Gastroesophageal sphincter (tissue), 4 donors: ENCODE results near the gene SHLD1. TPM values are rescaled to one million over a fixed set of nuclear protein-coding genes. Genes with fewer than 3 reads are reported as not detected.

Experiments used
- ATAC-seq: fragments of 150-250 bp; one replicate; pipeline ENCODE4 v1.9.1; 2016; ENCODE audit warnings: mild to moderate bottlenecking, moderate library complexity
- H3K27ac ChIP-seq, 4 donors: fragments of 200-600 bp; sonication (generic) in 3 of 4; 1 replicate in 3 of 4; 2 replicates in 1 of 4; pipeline ENCODE4 v1.5.1; 2016 to 2019
- H3K27me3 ChIP-seq: fragments of 200-600 bp; sonication (generic); one replicate; pipeline ENCODE4 v1.5.1; 2019
- H3K36me3 ChIP-seq, 2 donors: fragments of 200-600 bp; sonication (generic); one replicate each; pipeline ENCODE4 v1.5.1; 2019; ENCODE audit warnings: control low read depth in 1 of 2
- H3K4me1 ChIP-seq, 3 donors: fragments of 200-600 bp; sonication (generic); 1 replicate in 2 of 3; 2 replicates in 1 of 3; pipeline ENCODE4 v1.5.1; 2016 to 2019; ENCODE audit warnings: control low read depth in 2 of 3
- H3K4me3 ChIP-seq, 2 donors: fragments of 200-600 bp; sonication (generic); one replicate each; pipeline ENCODE4 v1.5.1; 2019; ENCODE audit warnings: mild to moderate bottlenecking in 1 of 2, moderate library complexity in 1 of 2
- H3K9me3 ChIP-seq, 3 donors: fragments of 200-600 bp; sonication (generic); one replicate each; pipeline ENCODE4 v1.5.1; 2017 to 2019; ENCODE audit warnings: control low read depth in 2 of 3
- EP300 ChIP-seq: sonication (generic); formaldehyde crosslinking; IDR thresholded peaks from one replicate; pipeline ENCODE4 v1.6.1; 2017; ENCODE audit warnings: antibody characterized with exemption, mild to moderate bottlenecking
- POLR2A ChIP-seq, 2 donors: fragments of 450-650 bp; IDR thresholded peaks; one replicate each; pipeline ENCODE4 v1.6.1; 2017; ENCODE audit warnings: antibody characterized with exemption in 2 of 2, mild to moderate bottlenecking in 2 of 2, moderate library complexity in 1 of 2
- POLR2AphosphoS5 ChIP-seq: sonication (generic); formaldehyde crosslinking; IDR thresholded peaks from one replicate; pipeline ENCODE4 v1.6.1; 2017; ENCODE audit warnings: antibody characterized with exemption
- WGBS, 2 donors: methylation state at CpG; one replicate each; pipeline ENCODE4 v1.1.5; 2018; ENCODE audit warnings: low coverage in 1 of 2; 5-methylcytosine and 5-hydroxymethylcytosine counted together
- total RNA-seq, 4 donors: library from RNA; depleted of rRNA; stranded (reverse); fragments of >200 nt; gene quantifications; one replicate each; pipeline ENCODE4 v1.1.0, GENCODE V29; 2016
- TF ChIP-seq, protein P1 (sequence below), 4 experiments: fragments of 200-600 bp in 2 of 4; fragments of 450-650 bp in 2 of 4; sonication (generic) in 1 of 4; IDR thresholded peaks; one replicate each; pipeline ENCODE4 v1.5.1; 2017 to 2019; ENCODE audit warnings: antibody characterized with exemption in 4 of 4, mild to moderate bottlenecking in 2 of 4, moderate library complexity in 2 of 4

Gene SHLD1
- total RNA-seq, 4 donors from 2014 or later = 0.93 to 3.3 (median 2.1) TPM

- H3K4me3 ChIP-seq = no peak overlapping the region
- peaks cover 0 to 3% of the 10 kb centered on the region in 2 donors for H3K36me3 ChIP-seq
- H3K27ac ChIP-seq = no peak overlapping the region
- no peaks in the 10 kb centered on the region for H3K9me3 ChIP-seq
- TF ChIP-seq POLR2A (IDR thresholded peaks at IDR 0.05) = no peak
- TF ChIP-seq, protein P1, sequence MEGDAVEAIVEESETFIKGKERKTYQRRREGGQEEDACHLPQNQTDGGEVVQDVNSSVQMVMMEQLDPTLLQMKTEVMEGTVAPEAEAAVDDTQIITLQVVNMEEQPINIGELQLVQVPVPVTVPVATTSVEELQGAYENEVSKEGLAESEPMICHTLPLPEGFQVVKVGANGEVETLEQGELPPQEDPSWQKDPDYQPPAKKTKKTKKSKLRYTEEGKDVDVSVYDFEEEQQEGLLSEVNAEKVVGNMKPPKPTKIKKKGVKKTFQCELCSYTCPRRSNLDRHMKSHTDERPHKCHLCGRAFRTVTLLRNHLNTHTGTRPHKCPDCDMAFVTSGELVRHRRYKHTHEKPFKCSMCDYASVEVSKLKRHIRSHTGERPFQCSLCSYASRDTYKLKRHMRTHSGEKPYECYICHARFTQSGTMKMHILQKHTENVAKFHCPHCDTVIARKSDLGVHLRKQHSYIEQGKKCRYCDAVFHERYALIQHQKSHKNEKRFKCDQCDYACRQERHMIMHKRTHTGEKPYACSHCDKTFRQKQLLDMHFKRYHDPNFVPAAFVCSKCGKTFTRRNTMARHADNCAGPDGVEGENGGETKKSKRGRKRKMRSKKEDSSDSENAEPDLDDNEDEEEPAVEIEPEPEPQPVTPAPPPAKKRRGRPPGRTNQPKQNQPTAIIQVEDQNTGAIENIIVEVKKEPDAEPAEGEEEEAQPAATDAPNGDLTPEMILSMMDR (IDR thresholded peaks at IDR 0.05) = no peak
- 50 to 52% methylated on average over 2 of the region's 2 CpGs for WGBS, 2 donors
- ATAC-seq = no peak
- no peaks in the 10 kb centered on the region for H3K4me1 ChIP-seq
- H3K27me3 ChIP-seq = no peaks in the 10 kb centered on the region
Observed at GRCh38 chr20:5808901-5809300, 58.7 kb downstream of the SHLD1 start.

DNA sequence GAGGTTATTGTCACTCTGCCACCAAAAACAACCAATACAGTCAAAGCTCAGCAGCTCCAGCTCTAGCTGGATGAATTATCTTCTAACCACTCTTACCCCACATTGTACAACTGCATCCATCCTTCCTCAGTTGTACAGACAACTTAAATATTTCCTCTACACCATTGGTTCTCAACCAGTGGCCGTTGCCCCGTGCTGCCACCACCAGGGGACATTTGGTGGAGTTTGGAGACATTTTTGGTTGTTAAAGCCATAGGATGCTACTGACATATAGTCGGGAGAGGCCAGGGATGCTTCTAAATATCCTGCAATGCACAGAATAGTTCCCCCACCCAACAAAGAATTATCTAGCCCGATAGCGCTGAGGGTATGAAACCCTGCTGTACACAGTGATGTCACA, 59.3 kb downstream of the SHLD1 start:
- WGBS, 2 donors = 78 to 80% methylated on average over 1 to 5 of the region's 5 CpGs
- ATAC-seq = no peak

DNA sequence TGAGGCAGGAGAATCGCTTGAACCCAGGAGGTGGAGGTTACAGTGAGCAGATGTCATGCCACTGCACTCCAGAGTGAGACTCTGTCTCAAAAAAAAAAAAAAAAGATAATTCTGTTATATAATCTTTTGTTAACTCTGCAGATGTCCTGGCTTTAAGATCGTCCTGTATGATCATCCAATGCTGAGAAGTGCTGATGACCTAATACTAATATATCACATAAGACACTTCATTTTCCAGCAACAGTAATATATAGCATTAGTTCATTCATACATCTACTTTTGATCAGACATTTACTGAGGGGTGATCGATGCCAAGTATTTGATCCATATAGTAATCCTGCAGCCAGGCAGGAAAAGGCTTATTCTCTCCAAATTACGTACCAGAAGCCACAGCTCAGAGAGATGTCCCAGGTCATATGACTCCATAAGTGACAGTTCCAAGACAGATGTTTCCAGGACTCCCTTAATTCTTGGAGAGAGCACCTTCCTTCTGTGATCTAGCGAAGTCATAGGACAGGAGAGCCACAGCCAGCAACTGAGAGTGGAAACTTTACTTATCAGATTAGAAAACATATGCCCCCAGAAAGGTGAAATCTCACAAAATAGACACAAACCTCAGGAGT, 60.7 kb downstream of the SHLD1 start:
- peaks cover 0 to 3% of the 10 kb centered on the region in 2 donors for H3K36me3 ChIP-seq
- H3K4me3 ChIP-seq = no peak overlapping the region
- no peak for TF ChIP-seq POLR2A (IDR thresholded peaks at IDR 0.05)
- TF ChIP-seq POLR2AphosphoS5 = no peak
- no peak for TF ChIP-seq EP300
- TF ChIP-seq, protein P1 (IDR thresholded peaks at IDR 0.05) = no peak
- no peak overlapping the region for H3K27ac ChIP-seq
- no peaks in the 10 kb centered on the region for H3K9me3 ChIP-seq
- H3K4me1 ChIP-seq = no peaks in the 10 kb centered on the region
- no peaks in the 10 kb centered on the region for H3K27me3 ChIP-seq
- 79 to 82% methylated on average over 4 to 5 of the region's 5 CpGs for WGBS, 2 donors
- ATAC-seq = no peak

More for the DNA sequence above, 59.3 kb downstream of the SHLD1 start:
- Histone ChIP-seq H3K36me3 (peaks cover 0 to 3% of the 10 kb centered on the region in 2 donors), H3K27me3 (no peaks in the 10 kb centered on the region), H3K9me3 (no peaks in the 10 kb centered on the region), H3K4me1 (no peaks in the 10 kb centered on the region), H3K27ac (no peak overlapping the region), H3K4me3 (no peak overlapping the region)
- TF ChIP-seq, protein P1 (IDR thresholded peaks at IDR 0.05) = no peak
- no peak for TF ChIP-seq EP300
- TF ChIP-seq POLR2AphosphoS5 = no peak
- no peak for TF ChIP-seq POLR2A (IDR thresholded peaks at IDR 0.05)

GRCh38 chr20:5811746-5812145, 61.5 kb downstream of the SHLD1 start:
- Histone ChIP-seq H3K4me3 (no peak overlapping the region), H3K4me1 (no peaks in the 10 kb centered on the region), H3K36me3 (peaks cover 0 to under 1% of the 10 kb centered on the region in 2 donors), H3K27ac (no peak overlapping the region), H3K27me3 (no peaks in the 10 kb centered on the region), H3K9me3 (no peaks in the 10 kb centered on the region)
- ATAC-seq = no peak
- TF ChIP-seq POLR2AphosphoS5 = no peak
- no peak for TF ChIP-seq POLR2A (IDR thresholded peaks at IDR 0.05)
- TF ChIP-seq, protein P1 (IDR thresholded peaks at IDR 0.05) = no peak
- TF ChIP-seq EP300 = no peak
- WGBS, 2 donors = 100% methylated on average over 3 of the region's 4 CpGs

GRCh38 chr20:5818346-5818681, 68.1 kb downstream of the SHLD1 start:
- no CpG with 5 or more reads among the region's 1 CpG for WGBS, 2 donors
- H3K9me3 ChIP-seq = no peaks in the 10 kb centered on the region
- no peak overlapping the region for H3K4me3 ChIP-seq
- H3K4me1 ChIP-seq = peaks cover 0 to 12% (median 4%) of the 10 kb centered on the region in 3 donors
- no peak overlapping the region for H3K27ac ChIP-seq
- H3K27me3 ChIP-seq = no peaks in the 10 kb centered on the region
- no peak for ATAC-seq
- TF ChIP-seq POLR2A (IDR thresholded peaks at IDR 0.05) = no peak
- TF ChIP-seq, protein P1 (IDR thresholded peaks at IDR 0.05) = no peak
- no peak for TF ChIP-seq EP300
- no peak for TF ChIP-seq POLR2AphosphoS5
- H3K36me3 ChIP-seq = no peaks in the 10 kb centered on the region
